HEK293 (cell line): Measurements from ENCODE around the gene CADPS.

Experiments used
- CTCF ChIP-seq: fragments of 450-650 bp; formaldehyde crosslinking; IDR thresholded peaks from 2 replicates; pipeline ENCODE4 v1.5.1; 2016; ENCODE audit warnings: missing biosample characterization, missing genetic modification characterization
- PRDM10 ChIP-seq: fragments of 450-650 bp; formaldehyde crosslinking; IDR thresholded peaks from 2 replicates; pipeline ENCODE4 v1.5.1; 2016; ENCODE audit warnings: missing biosample characterization, missing genetic modification characterization
- SP2 ChIP-seq: fragments of 450-650 bp; formaldehyde crosslinking; IDR thresholded peaks from 2 replicates; pipeline ENCODE4 v1.5.1; 2016; ENCODE audit warnings: missing biosample characterization, missing genetic modification characterization
- ZNF274 ChIP-seq, 2 experiments: fragments of 200-500 bp in 1 of 2; fragments of 450-650 bp in 1 of 2; sonication (Bioruptor generic) in 1 of 2; formaldehyde crosslinking in 1 of 2; IDR thresholded peaks; 2 replicates each; pipeline versions ENCODE4 v1.5.1 to v1.6.1; 2014 to 2016; ENCODE audit warnings: borderline replicate concordance in 1 of 2, inconsistent platforms in 1 of 2, low read length in 1 of 2, missing biosample characterization in 1 of 2, missing genetic modification characterization in 1 of 2
- ZNF473 ChIP-seq: fragments of 450-650 bp; formaldehyde crosslinking; IDR thresholded peaks from 2 replicates; pipeline ENCODE4 v1.5.1; 2017; ENCODE audit warnings: missing biosample characterization, missing genetic modification characterization
- ZNF626 ChIP-seq: fragments of 450-650 bp; sonication (Bioruptor Pico); formaldehyde crosslinking; IDR thresholded peaks from 2 replicates; pipeline ENCODE4 v1.5.1; 2018; ENCODE audit warnings: missing biosample characterization, missing genetic modification characterization, inconsistent platforms

- TF ChIP-seq ZNF274 (IDR thresholded peaks at IDR 0.05; ENCODE audit: low read length) = no peak
- no peak for TF ChIP-seq ZNF274 (tag by site-specific recombination; IDR thresholded peaks at IDR 0.05; ENCODE audit: borderline replicate concordance)
- TF ChIP-seq CTCF (tag by site-specific recombination) = no peak
- TF ChIP-seq ZNF473 = no peak
- no peak for TF ChIP-seq PRDM10 (tag by site-specific recombination)
- no peak for TF ChIP-seq SP2 (tag by site-specific recombination)
- no peak for TF ChIP-seq ZNF626 (tag by site-specific recombination)
Observed at GRCh38 chr3:62372621-62373041, 502.6 kb downstream of the CADPS start.
